Activated CD4-positive, alpha-beta T cell treated with anti-CD3 and anti-CD28 coated beads, Interleukin-2, amount 50 U/mL, for 4 hours (primary cell): ENCODE data around the gene ADCY4.
A peak's percentile ranks its signal among the peaks of the same experiment; 100 is the strongest.
"Not testable (repeated sequence)": the region's sequence is repeated elsewhere in the genome, so short reads cannot be mapped to it uniquely, and the experiment has no call there.

ENCODE experiments used
- DNase-seq, 2 experiments: peaks; one replicate each; pipeline ENCODE4 v3.0.0-alpha.2; 2020

ADCY4 gene

GRCh38 chr14:24334431-24335291 lies at the start of gene ADCY4:
TSS of gene ADCY4 (minus strand) at chr14:24335071. CDS start at chr14:24334652, 419 bp downstream.
- no peak for DNase-seq

GRCh38 chr14:24384169-24384568 lies 49.3 kb upstream of the ADCY4 start:
- no peak for DNase-seq

GRCh38 chr14:24382064-24382371 lies 47.1 kb upstream of the ADCY4 start:
- DNase-seq: no peak

- no peak for DNase-seq
Measured at GRCh38 chr14:24381363-24382063, 46.6 kb upstream of the ADCY4 start.

GRCh38 chr14:24379907-24380730 lies 45.2 kb upstream of the ADCY4 start:
- DNase-seq: no peak

GRCh38 chr14:24378981-24379906 lies 44.4 kb upstream of the ADCY4 start:
- no peak for DNase-seq

GRCh38 chr14:24378327-24378726 lies 43.5 kb upstream of the ADCY4 start:
- no peak for DNase-seq

GRCh38 chr14:24377657-24378056 lies 42.8 kb upstream of the ADCY4 start:
- no peak for DNase-seq

- no peak for DNase-seq
Measured at GRCh38 chr14:24377126-24377525, 42.3 kb upstream of the ADCY4 start.

- no peak for DNase-seq
Measured at GRCh38 chr14:24376448-24377070, 41.7 kb upstream of the ADCY4 start.

- DNase-seq: no peak
Measured at GRCh38 chr14:24372701-24373416, 38.0 kb upstream of the ADCY4 start.

- DNase-seq: not testable (repeated sequence)
Measured at GRCh38 chr14:24371605-24372004, 36.7 kb upstream of the ADCY4 start.

- DNase-seq: no peak
Measured at GRCh38 chr14:24370748-24371147, 35.9 kb upstream of the ADCY4 start.

- no peak for DNase-seq
Measured at GRCh38 chr14:24369907-24370687, 35.2 kb upstream of the ADCY4 start.

- DNase-seq: no peak
Measured at GRCh38 chr14:24369463-24369862, 34.6 kb upstream of the ADCY4 start.

- DNase-seq: peak in 1 of 2 experiments; percentile 25
Measured at GRCh38 chr14:24368562-24369252, 33.8 kb upstream of the ADCY4 start.

- no peak for DNase-seq
Measured at GRCh38 chr14:24368212-24368561, 33.3 kb upstream of the ADCY4 start.

GRCh38 chr14:24367514-24368211 lies 32.8 kb upstream of the ADCY4 start, which contains the start of gene NFATC4:
TSS of gene NFATC4 (plus strand) at chr14:24368184. CDS start at chr14:24368341, 157 bp downstream.
- no peak for DNase-seq
